ENCODE data around the gene PPP1R13L.

Gene PPP1R13L

DNA sequence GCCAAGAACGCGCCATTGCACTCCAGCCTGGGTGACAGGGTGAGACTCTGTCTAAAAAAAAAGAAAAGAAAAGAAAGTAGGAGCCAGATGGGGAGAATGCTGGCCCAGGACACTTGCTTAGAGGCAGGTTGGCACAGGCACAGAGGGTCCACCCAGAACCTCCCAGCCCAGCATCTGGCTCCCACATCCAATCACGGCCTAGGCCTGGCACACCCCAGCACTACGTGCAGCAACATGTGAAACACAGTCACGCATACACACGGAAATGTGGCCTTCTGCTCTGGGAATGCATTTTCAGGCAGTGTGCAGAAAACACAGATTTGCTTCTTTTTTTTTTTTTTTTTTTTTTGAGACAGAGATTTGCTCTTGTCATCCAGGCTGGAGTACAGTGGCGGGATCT is 42.1 kb upstream of the PPP1R13L start:
- TF ChIP-seq, protein P1, sequence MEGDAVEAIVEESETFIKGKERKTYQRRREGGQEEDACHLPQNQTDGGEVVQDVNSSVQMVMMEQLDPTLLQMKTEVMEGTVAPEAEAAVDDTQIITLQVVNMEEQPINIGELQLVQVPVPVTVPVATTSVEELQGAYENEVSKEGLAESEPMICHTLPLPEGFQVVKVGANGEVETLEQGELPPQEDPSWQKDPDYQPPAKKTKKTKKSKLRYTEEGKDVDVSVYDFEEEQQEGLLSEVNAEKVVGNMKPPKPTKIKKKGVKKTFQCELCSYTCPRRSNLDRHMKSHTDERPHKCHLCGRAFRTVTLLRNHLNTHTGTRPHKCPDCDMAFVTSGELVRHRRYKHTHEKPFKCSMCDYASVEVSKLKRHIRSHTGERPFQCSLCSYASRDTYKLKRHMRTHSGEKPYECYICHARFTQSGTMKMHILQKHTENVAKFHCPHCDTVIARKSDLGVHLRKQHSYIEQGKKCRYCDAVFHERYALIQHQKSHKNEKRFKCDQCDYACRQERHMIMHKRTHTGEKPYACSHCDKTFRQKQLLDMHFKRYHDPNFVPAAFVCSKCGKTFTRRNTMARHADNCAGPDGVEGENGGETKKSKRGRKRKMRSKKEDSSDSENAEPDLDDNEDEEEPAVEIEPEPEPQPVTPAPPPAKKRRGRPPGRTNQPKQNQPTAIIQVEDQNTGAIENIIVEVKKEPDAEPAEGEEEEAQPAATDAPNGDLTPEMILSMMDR (IDR thresholded peaks at IDR 0.05; ENCODE audit: insufficient read depth, missing control alignments), result no peak
- DNase-seq (ENCODE audit: insufficient read length, low spot score) (no peak), FAIRE-seq (no peak)

DNA sequence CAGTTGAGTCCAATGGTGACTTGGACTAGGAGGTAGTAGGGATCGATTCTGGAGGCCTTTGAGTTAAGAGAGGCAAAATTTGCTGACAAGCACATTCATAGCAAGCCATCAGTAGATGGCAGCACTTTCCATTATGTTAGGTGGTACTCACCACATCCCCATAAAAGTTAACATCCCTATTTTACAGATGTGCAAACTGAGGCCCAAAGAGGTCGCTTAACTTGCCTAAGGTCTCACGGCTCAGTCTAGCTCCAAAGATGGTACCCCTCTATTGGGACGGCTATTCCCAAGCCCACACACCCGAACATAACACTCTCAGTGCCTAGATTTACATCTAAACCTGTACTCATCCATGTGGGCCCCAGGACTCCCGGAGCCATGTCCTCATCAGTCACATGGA is 41.4 kb upstream of the PPP1R13L start:
- no peak for DNase-seq (ENCODE audit: insufficient read length, low spot score)
- TF ChIP-seq, protein P1 (IDR thresholded peaks at IDR 0.05; ENCODE audit: insufficient read depth, missing control alignments), result peak; percentile 40
- no peak for FAIRE-seq

DNA sequence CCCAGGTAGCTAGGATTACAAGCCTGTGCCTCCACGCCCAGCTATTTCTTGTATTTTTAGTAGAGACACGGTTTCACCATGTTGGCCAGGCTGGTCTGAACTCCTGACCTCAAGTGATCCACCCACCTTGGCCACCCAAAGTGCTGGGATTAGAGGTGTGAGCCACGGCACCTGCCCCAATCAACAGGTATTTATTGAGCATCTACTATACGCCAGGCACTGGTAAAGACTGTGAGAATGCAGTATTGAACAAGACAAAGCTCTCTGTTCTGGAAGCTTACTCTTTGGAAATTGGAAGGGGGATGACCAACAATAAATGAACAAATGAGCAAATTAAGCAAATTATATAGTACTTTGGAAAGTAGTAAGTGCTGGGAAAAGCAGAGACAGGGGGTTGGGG is 40.3 kb upstream of the PPP1R13L start:
- DNase-seq (ENCODE audit: insufficient read length, low spot score) (no peak), FAIRE-seq (no peak)
- TF ChIP-seq, protein P1 (IDR thresholded peaks at IDR 0.05; ENCODE audit: insufficient read depth, missing control alignments), result no peak

DNA sequence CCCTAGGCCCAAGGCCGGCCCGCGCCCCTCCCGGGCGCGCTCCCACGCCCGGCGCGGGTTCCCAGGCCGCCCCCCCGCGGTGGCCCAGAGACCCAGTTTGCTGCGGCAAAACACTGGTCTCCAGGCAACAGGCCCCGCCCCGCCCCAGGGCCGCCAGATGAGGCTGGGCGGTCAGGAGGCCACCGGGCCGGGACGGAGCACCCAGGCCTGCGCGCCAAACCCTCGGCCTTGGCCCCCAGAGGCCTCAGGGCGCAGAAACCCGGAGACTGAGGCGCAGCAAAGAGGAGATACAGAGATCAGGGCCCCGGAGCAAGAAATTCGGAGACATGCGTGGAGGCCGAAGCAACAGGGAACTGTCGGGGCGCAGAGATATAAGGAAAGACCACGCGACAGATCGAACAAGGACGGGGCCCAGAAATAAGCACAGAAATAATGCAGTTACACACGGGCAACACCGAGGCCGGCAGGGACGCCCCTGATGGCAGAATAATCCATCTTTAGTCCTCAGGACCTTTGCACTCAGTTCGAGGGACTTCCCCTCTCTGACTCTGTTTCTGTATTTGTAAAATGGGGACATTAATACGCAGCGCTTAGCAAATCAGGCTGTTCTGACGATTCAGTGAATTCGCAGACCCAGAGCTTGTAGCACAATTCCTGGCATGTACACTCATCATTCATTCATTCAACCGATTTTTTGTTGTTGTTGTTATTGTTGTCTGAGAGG is 39.6 kb upstream of the PPP1R13L start:
- TF ChIP-seq, protein P1 (IDR thresholded peaks at IDR 0.05; ENCODE audit: insufficient read depth, missing control alignments), result no peak
- FAIRE-seq (no peak), DNase-seq (ENCODE audit: insufficient read length, low spot score) (peak; percentile 83)

DNA sequence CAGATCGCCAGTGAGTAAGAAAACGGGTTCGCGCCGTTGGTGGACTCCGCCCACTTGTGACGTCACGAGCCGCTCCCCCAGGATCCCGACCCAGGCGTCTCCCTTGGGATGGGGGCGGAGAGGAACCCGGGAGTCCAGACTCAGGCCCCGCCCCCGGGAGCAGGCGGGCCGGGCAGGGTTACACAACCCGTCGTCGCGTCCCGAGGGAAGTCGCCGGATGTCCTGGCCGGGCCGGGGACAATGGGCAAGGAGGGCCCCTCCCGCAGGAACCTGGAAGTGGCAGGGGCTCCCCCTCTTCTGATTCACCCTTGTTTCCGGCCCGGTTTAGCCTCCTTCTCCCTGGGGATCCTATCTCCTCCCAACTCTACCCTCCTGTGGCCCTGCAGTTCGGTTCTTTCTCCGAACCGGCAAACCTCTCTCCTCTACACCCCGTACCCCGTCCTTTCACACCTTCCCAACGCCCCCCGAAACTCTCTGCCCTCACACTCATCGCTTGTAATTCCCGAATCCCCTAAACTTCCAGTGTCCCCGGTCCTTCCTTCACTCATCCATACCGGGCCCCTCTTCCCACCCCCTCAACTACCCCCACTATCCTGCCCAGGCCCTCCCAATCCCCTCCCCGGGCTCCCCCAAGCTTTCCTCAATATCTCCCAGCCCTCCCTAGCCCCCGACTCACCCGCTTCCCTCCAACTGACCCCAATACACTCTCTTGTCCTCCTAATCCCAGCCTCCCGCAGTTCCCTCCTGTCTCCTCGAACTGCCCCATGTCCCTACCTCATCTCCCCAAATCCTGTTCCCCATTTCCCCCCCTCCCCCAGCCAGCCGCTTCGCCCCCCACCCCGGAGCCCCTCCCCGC is 38.8 kb upstream of the PPP1R13L start:
- FAIRE-seq (no peak), DNase-seq (ENCODE audit: insufficient read length, low spot score) (peak; percentile 89)

DNA sequence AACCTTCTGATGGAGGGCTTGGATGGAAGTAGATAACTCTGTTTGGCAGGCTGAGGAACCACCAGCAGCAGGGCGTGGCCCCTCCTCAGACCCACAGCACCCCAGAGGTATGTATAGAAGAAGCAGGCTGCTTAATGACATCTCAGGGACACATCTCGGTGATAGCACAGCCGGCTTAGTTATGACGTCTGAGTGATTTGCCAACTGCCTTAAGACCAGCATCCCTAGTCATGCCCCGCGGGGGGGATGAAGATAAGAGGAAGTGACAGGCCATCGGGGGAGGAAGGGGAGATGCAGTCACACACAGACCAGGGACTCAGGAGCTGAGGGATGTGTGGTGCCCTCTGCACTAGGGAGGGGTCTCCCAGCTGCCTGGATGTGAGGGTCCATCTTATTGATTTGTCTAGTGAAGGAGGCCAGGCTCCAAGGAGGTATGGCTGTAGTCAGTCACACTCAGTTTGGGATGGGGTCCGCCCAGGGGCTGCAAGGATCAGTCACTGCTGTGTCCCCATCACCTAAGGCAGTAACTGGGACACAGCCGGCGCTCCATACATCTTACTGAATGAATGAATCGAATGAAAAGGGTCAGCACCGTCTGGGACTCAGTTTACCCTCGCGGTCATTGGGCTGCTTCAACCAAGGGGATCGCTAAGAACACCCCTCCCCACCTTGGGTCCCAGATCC is 38.1 kb upstream of the PPP1R13L start:
- TF ChIP-seq, protein P1 (IDR thresholded peaks at IDR 0.05; ENCODE audit: insufficient read depth, missing control alignments), result no peak
- FAIRE-seq (no peak), DNase-seq (ENCODE audit: insufficient read length, low spot score) (no peak)

More for the DNA sequence above, 38.8 kb upstream of the PPP1R13L start:
- TF ChIP-seq, protein P1 (IDR thresholded peaks at IDR 0.05; ENCODE audit: insufficient read depth, missing control alignments), result no peak

Data from D721Med (cell line).